Measurements from ENCODE around the gene CHSY3. TPM values are rescaled to one million over a fixed set of nuclear protein-coding genes. Genes with fewer than 3 reads are reported as not detected.

Gene CHSY3
- total RNA-seq, 1 experiment from 2014 or later = 9.3 TPM

DNA sequence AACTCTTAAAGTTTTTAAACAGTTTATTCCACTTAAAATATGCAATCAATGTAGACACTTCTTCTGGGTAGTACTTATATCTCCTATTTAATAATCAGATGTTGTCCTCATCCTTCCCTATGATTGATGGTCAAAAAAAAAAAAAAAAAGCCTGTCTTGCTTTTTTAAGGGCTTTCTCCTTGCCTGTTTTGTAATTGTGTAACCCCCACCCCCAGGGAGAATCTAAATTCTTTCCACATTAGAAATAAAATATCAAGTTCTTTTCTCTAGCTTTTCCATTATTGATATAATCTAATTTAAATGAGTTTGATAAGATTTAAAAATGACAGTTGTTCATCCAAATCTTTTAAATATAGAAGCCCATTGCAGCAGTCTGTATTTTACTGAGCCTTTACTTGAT is 119.7 kb downstream of the CHSY3 start:
- DNase-seq (ENCODE audit: low spot score) = no peak

- no peak for DNase-seq (ENCODE audit: low spot score)
These were observed 121.2 kb downstream of the CHSY3 start for GRCh38 chr5:130025511-130025910.

- DNase-seq (ENCODE audit: low spot score) = no peak
These were observed 128.5 kb downstream of the CHSY3 start for GRCh38 chr5:130032807-130033206.

DNA sequence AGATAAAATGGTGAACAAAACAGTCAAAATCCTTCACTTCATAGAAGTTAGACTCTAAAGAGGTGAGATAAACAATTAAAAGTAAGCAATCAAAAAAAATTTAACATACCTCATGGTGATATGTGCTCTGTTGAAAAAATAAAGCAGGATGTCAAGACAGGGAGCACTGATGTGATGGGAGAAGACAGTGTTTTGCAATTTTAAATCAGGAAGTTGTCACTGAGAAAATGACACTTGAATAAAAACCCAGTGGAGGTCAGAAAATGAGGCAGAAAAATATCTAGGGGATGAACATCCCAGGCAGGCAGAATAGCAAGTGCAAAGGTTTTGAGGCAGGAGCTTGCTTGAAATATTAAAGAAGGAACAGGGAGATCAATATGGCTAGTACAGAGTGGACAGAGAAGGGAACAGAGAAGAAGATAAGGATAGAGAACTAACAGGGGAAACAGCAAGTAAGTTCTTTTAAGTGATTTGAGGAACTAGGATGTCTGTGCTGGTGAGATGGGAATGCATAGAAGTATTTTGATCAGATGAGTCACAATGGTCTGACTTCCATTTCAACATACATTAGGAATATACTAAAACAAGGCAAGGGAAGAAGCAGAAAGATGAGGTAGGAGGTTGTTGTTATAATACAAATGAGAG is 130.4 kb downstream of the CHSY3 start:
- DNase-seq (ENCODE audit: low spot score) = no peak

DNA sequence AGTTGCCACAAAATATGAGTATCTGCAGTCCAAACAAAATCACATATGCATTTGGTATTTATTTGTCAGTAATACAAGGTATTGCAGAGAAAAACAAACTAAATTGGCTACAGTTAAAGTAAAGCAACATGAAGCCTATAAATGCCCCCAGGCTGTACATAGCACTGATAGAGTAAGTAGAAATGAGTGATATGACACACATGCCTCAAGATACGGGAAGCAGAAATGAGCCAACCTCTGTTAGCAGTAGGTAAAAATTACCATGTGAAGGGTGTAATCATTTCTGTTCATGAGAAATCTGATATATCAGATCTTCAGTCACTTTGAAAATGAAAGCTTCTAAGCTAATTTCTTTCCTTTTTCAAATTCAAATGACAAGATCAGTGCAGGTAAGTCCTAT is 131.1 kb downstream of the CHSY3 start:
- DNase-seq (ENCODE audit: low spot score) = no peak

DNA sequence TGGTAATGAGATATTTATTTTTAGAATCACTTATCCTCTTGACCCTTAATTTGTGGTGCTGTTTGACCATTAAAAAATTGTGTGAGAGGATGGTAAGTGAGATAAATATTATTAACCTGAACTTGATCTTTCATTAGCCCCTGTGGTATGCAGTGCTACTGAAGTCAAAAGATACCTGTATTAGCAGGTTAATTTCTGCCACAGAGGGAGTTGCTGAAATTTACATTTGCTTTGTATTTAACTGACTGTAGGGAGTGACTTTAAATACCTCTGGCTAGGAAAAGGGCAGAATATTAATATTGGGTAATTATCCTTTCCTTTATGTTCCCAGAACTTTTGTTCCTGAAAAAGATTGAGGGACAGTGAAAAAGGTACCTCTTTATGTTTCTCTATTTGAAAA is 133.6 kb downstream of the CHSY3 start:
- no peak for DNase-seq (ENCODE audit: low spot score)

GRCh38 chr5:130043834-130044233 is 139.6 kb downstream of the CHSY3 start:
- DNase-seq (ENCODE audit: low spot score) = no peak

- no peak for DNase-seq (ENCODE audit: low spot score)
These were observed 141.1 kb downstream of the CHSY3 start for GRCh38 chr5:130045334-130045733.

DNA sequence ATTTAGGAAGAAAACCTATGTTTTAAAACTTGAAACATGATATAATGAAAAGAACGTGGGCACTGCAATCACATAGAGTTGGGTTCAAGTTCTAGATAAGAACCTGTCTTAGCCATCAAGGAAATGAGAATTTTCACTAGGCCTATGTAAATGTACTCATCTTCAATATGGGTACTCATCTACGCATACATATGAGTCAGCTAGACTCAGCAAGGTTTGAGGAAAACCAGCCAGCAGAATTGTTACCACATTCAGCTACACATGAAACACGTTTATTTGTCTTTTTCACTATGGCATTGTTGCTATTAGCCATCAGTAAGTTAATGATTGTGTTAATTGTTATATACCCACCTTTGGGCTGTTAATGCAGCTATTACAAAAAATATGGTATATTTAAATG is 146.3 kb downstream of the CHSY3 start:
- no peak for DNase-seq (ENCODE audit: low spot score)

DNA sequence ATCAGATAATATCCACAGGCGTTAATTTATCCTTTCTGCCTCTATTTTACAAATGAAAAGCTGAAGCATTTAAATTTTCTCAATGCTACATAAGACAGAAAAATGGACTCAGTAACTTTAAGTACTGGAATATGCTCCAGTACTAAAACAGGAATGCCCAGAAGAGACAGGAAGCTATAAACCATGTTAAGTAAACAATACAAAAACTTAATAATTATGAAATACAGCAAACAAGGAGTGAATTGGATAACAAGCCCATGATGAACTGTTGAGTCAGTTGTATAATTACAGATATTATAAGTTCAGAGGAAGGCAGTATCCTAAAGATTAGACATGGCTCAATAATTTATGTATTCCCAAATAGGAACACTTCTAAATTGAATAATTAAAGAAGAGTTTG is 148.5 kb downstream of the CHSY3 start:
- no peak for DNase-seq (ENCODE audit: low spot score)

DNA sequence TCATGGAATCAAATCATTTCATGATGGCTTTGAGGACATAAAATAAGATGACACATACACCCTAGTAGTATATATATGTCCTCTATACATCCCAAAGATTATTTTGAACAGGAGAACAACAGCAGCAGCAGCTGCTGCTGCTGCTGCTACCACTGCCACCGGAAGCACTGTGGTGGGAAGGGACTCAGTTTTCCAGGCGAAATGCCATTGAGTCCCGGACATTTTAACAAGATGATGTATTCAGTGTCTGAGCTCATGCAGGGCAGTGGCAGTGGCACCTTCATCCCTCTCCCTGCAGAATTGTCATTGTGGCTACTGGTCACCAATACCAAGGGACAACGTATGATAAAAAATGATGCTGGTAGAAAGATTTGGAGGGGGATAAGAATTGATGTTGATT is 151.3 kb downstream of the CHSY3 start:
- DNase-seq (ENCODE audit: low spot score) = no peak

GRCh38 chr5:130061746-130062145 is 157.5 kb downstream of the CHSY3 start:
- DNase-seq (ENCODE audit: low spot score) = no peak

GRCh38 chr5:130063603-130064002 is 159.3 kb downstream of the CHSY3 start:
- no peak for DNase-seq (ENCODE audit: low spot score)

DNA sequence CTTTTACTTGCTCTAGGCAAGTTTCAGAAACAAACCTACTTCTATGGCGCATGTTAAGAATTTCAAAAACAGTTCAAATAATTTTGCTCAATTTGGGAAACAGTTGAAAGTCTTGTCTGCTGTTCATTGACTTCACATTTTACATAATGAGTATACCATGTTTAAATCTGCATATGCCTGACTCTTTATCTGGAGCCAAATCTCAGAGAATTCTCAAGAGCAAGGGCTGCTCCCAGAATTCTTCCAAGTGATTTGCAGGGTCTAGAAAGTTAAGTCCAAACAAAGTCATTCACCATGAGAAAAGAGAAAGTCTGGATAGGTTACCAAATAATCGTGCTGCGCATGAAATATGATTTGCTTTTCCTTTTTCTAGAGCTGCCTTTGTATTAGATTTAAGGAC is 160.2 kb downstream of the CHSY3 start:
- DNase-seq (ENCODE audit: low spot score) = no peak

GRCh38 chr5:130065617-130066016 is 161.4 kb downstream of the CHSY3 start:
- DNase-seq (ENCODE audit: low spot score) = no peak

GRCh38 chr5:130066644-130067043 is 162.4 kb downstream of the CHSY3 start:
- no peak for DNase-seq (ENCODE audit: low spot score)

DNA sequence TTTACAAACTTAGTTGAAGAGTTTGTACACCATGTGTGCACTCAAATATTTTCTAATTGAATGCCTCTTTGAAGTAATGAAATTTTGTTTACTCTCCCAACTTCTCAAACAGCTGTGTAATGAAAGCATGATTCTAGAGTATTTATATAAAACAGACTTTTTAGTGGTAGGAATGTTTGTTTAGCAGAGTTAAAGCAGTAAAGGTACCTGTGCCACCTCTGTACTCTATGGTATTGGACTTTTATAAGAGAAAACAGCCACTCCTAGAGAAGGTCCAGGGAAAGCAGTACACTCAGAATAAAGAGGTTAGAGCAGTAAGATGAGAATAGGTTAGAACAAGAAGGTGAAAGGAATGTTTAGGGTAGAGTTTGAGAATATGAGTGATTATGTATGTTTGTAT is 163.1 kb downstream of the CHSY3 start:
- no peak for DNase-seq (ENCODE audit: low spot score)

DNA sequence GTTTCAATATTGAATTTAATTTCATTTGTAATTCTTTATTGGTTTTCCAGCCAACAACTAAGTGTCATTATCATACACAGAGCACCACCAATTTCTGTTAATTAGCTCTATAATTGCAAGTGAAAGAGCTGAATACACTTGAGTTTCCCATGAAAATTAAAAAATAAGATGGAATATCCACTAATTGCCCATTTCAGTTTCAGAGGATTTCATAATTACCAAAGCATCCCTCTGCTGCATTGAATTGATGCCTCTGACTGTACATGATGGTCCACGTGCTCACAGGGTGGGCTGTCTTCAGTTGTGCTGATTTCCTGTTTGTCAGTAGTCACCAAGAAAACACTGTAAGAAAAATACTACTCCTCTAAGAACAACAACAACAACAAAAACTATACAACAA is 163.8 kb downstream of the CHSY3 start:
- DNase-seq (ENCODE audit: low spot score) = no peak

- no peak for DNase-seq (ENCODE audit: low spot score)
These were observed 164.7 kb downstream of the CHSY3 start for GRCh38 chr5:130068988-130069387.

DNA sequence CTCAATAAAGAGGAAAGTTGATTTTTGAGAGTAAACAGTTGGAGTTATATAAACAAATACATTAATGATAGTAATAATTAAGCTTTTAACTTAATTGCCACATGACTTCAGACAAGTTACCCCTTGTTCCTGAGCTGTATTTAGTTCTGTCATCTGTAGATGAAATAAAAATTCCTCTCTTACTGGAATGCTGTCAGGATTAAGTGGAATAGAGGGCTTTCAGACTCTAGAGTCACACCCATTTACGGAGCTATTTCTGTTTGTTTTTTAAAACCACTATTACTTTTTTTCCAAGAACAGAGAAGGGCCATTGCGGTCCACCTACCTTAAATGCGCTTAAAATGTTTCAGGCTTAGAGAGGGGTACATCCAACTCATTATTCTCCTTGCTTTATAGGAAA is 170.6 kb downstream of the CHSY3 start:
- DNase-seq (ENCODE audit: low spot score) = no peak

GRCh38 chr5:130077007-130077406 is 172.7 kb downstream of the CHSY3 start:
- DNase-seq (ENCODE audit: low spot score) = no peak

DNA sequence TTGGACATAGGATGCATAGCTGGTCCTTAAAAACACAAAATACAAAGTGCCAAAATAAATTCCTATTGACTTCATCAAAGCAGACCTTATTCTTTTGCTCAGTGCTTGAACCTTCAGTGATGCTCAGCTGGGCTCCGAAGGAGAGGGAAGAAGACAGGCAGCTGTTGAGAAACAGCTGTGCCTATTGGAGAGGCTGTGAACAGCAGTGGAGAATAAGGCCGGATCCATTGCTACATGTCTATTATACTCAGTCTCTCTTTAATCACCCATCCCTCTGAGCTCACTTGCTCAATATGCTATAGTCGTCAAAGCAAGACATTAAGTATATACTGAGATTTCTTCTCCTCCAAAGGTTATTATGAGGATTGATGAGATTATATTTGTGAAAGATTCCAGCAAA is 174.4 kb downstream of the CHSY3 start:
- no peak for DNase-seq (ENCODE audit: low spot score)

- no peak for DNase-seq (ENCODE audit: low spot score)
These were observed 186.5 kb downstream of the CHSY3 start for GRCh38 chr5:130090569-130091270.

DNA sequence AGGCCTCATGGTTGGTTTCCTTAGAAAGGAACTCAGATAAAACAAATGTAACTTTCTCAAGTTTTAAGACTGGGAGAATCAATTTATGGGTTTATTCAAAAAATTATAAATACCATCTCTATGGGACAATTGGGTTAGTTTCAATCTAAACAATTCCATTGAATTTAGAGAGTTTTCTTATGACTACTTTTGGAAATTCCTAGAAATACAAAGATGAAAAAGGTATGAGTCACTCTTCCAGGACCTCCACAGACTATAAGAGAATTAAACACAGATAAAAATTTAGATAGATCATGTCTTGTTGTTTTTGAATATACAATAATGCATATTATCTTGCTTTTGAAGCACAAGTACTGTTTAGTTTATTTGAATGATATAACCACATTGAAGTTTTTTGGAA is 188.7 kb downstream of the CHSY3 start:
- no peak for DNase-seq (ENCODE audit: low spot score)
